A673 (cell line): Measurements from ENCODE around the gene BTN1A1. TPM values are rescaled to one million over a fixed set of nuclear protein-coding genes. Genes with fewer than 3 reads are reported as not detected.
A peak's percentile ranks its signal among the peaks of the same experiment; 100 is the strongest.

ENCODE experiments used
- BruUV-seq: library from RNA; stranded (reverse); fragments of 400-500 nt; replicated peaks from 2 replicates; lab custom pipeline; 2021; lab: Mats Ljungman, UMichigan
- CTCF ChIA-PET: fragments of 300-600 bp; sonication (Branson Sonifier 250); formaldehyde crosslinking; loops from one replicate; lab custom pipeline; 2022; ENCODE audit warnings: antibody characterized with exemption; lab: Charles Lee
- POLR2A ChIA-PET: fragments of 300-600 bp; sonication (Branson Sonifier 250); formaldehyde crosslinking; loops from one replicate; lab custom pipeline; 2022; ENCODE audit warnings: antibody characterized with exemption; ENCODE audit not compliant: low non-redundant PET; lab: Charles Lee
- DNase-seq: peaks from one replicate; pipeline ENCODE4 v3.0.0-alpha.2; 2015; ENCODE audit warnings: low spot score
- H3K27ac ChIP-seq: fragments of 200-600 bp; sonication (generic); 2 replicates; pipeline ENCODE4 v1.5.1; 2016; ENCODE audit warnings: mixed run types, low read depth, mild to moderate bottlenecking, mixed read lengths, antibody characterized with exemption, low read length; ENCODE audit not compliant: poor library complexity, severe bottlenecking
- H3K27me3 ChIP-seq: fragments of 200-600 bp; sonication (generic); replicated peaks from 2 replicates; pipeline ENCODE4 v1.6.1; 2017; ENCODE audit warnings: mixed run types, low read depth, mild to moderate bottlenecking, mixed read lengths, antibody characterized with exemption, low read length; ENCODE audit not compliant: insufficient read depth, poor library complexity
- H3K36me3 ChIP-seq: fragments of 200-600 bp; sonication (generic); 2 replicates; pipeline ENCODE4 v1.6.1; 2016; ENCODE audit warnings: mixed run types, mild to moderate bottlenecking, mixed read lengths, antibody characterized with exemption, low read length; ENCODE audit not compliant: insufficient read depth, poor library complexity, severe bottlenecking
- H3K4me1 ChIP-seq: fragments of 200-600 bp; sonication (generic); 2 replicates; pipeline ENCODE4 v1.6.1; 2017; ENCODE audit warnings: mixed run types, mild to moderate bottlenecking, mixed read lengths, antibody characterized with exemption, low read length; ENCODE audit not compliant: insufficient read depth, poor library complexity, severe bottlenecking
- H3K4me3 ChIP-seq: fragments of 200-600 bp; sonication (generic); 2 replicates; pipeline ENCODE4 v1.5.1; 2016; ENCODE audit warnings: low read depth, mixed run types, mild to moderate bottlenecking, mixed read lengths, low read length; ENCODE audit not compliant: poor library complexity, severe bottlenecking
- H3K9me3 ChIP-seq: fragments of 200-600 bp; sonication (generic); 2 replicates; pipeline ENCODE4 v1.6.1; 2016; ENCODE audit warnings: mixed run types, low read depth, mild to moderate bottlenecking, mixed read lengths, antibody characterized with exemption, low read length; ENCODE audit not compliant: poor library complexity, severe bottlenecking
- CTCF ChIP-seq: fragments of 300-800, 200-600 bp; sonication (generic); conservative IDR thresholded peaks from 2 replicates; pipeline ENCODE4 v1.5.1; 2017; ENCODE audit warnings: low read depth, mild to moderate bottlenecking, antibody characterized with exemption, low read length, moderate library complexity, mixed read lengths
- EZH2 ChIP-seq: fragments of 200-600 bp; sonication (generic); IDR thresholded peaks from 2 replicates; pipeline ENCODE4 v1.6.1; 2017; ENCODE audit warnings: borderline replicate concordance, low read depth, mild to moderate bottlenecking, mixed read lengths, antibody characterized with exemption, low read length; ENCODE audit not compliant: poor library complexity, severe bottlenecking
- intact Hi-C: fragments of 100-400 bp; cut with micrococcal nuclease; formaldehyde crosslinking; loops from one replicate; pipeline ENCODE4 v1.10.0; 2022; ENCODE audit not compliant: unreplicated experiment
- total RNA-seq: library from RNA; stranded (reverse); gene quantifications from 2 replicates; pipeline ENCODE4 v1.2.3, GENCODE V29; 2021

The BTN1A1 gene
- total RNA-seq, 1 experiment from 2014 or later = not detected

GRCh38 chr6:26470643-26471042 lies 29.5 kb upstream of the BTN1A1 start:
- Histone ChIP-seq H3K4me3 (no peak overlapping the region), H3K4me1 (peaks cover 17% of the 10 kb centered on the region), H3K9me3 (no peaks in the 10 kb centered on the region), H3K27me3 (no peaks in the 10 kb centered on the region), H3K27ac (no peak overlapping the region), H3K36me3 (peaks cover 34% of the 10 kb centered on the region)
- CTCF ChIA-PET = no interaction called here
- no peak for TF ChIP-seq EZH2
- TF ChIP-seq CTCF = no peak
- DNase-seq = no peak
- POLR2A ChIA-PET = no interaction called here
- intact Hi-C loops = no loop called here
- BruUV-seq = no TSS peak

DNA sequence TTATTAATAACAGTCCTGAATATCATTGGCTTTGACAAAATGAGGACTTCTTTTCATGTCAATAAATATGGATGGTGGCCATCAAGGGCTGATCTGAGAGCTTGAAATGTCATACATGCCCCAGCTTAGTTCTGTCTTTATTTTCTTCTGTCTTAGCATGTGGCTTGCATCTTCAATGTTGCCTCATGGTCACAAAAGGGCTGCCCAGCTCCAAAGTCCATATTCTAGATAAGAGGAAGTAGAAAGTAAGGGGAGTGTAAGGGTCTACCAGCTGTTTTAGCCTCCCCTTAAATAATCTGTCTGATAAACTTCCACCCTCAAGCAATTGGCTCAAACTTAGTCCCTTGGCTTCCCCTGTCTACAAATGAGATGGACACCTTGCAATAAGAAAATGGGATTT lies 28.1 kb upstream of the BTN1A1 start:
- Histone ChIP-seq H3K27ac (no peak overlapping the region), H3K9me3 (no peaks in the 10 kb centered on the region), H3K36me3 (peaks cover 21% of the 10 kb centered on the region), H3K4me1 (peaks cover 27% of the 10 kb centered on the region), H3K27me3 (no peaks in the 10 kb centered on the region), H3K4me3 (no peak overlapping the region)
- POLR2A ChIA-PET = no interaction called here
- CTCF ChIA-PET = no interaction called here
- intact Hi-C loops = no loop called here
- no peak for DNase-seq
- no TSS peak for BruUV-seq
- TF ChIP-seq CTCF (no peak), EZH2 (no peak)

- Histone ChIP-seq H3K4me3 (no peak overlapping the region), H3K27me3 (no peaks in the 10 kb centered on the region), H3K9me3 (no peaks in the 10 kb centered on the region), H3K27ac (peak overlapping the region; percentile 99), H3K36me3 (peaks cover 14% of the 10 kb centered on the region), H3K4me1 (peaks cover 32% of the 10 kb centered on the region)
- CTCF ChIA-PET = interaction anchor here (0.6 kb wide), 1 partner anchor 32 kb away, joined by 3 read pairs; the partner anchor contains the start of gene BTN3A3
- POLR2A ChIA-PET = no interaction called here
- intact Hi-C loops = no loop called here
- TF ChIP-seq CTCF (no peak), EZH2 (no peak)
- BruUV-seq = no TSS peak
- no peak for DNase-seq
Measured at GRCh38 chr6:26472549-26473290, 27.4 kb upstream of the BTN1A1 start.
